Subcutaneous abdominal adipose tissue (tissue), 5 donors: Measurements from ENCODE around the gene DPP6.
A peak's percentile ranks its signal among the peaks of the same experiment; 100 is the strongest.

Experiments
- H3K27ac ChIP-seq: one replicate; pipeline ENCODE4 v1.7.0; 2013; ENCODE audit warnings: low read depth, mild to moderate bottlenecking, inconsistent platforms, low read length, moderate library complexity
- H3K27me3 ChIP-seq, 5 donors: one replicate each; pipeline ENCODE4 v1.7.0; 2013; ENCODE audit warnings: low read length in 5 of 5, inconsistent platforms in 1 of 5; ENCODE audit not compliant: control insufficient read depth in 5 of 5, insufficient read depth in 4 of 5
- H3K36me3 ChIP-seq, 5 donors: one replicate each; pipeline ENCODE4 v1.7.0; 2013; ENCODE audit warnings: low read length in 5 of 5; ENCODE audit not compliant: control insufficient read depth in 5 of 5, insufficient read depth in 5 of 5
- H3K4me1 ChIP-seq, 5 donors: one replicate each; pipeline ENCODE4 v1.7.0; 2013; ENCODE audit warnings: low read length in 5 of 5, mild to moderate bottlenecking in 3 of 5, moderate library complexity in 1 of 5; ENCODE audit not compliant: control insufficient read depth in 5 of 5, insufficient read depth in 5 of 5
- H3K4me3 ChIP-seq, 5 donors: one replicate each; pipeline ENCODE4 v1.7.0; 2013; ENCODE audit warnings: low read length in 5 of 5, low read depth in 1 of 5
- H3K9ac ChIP-seq, 5 donors: one replicate each; pipeline ENCODE4 v1.7.0; 2013; ENCODE audit warnings: low read length in 5 of 5, mild to moderate bottlenecking in 4 of 5, moderate library complexity in 3 of 5
- H3K9me3 ChIP-seq, 5 donors: one replicate each; pipeline ENCODE4 v1.7.0; 2013; ENCODE audit warnings: low read length in 5 of 5; ENCODE audit not compliant: control insufficient read depth in 5 of 5
- donor health status: healthy.
- donor health status: healthy.
- donor health status: healthy.
- donor health status: healthy.
- donor health status: healthy.

Gene DPP6

DNA sequence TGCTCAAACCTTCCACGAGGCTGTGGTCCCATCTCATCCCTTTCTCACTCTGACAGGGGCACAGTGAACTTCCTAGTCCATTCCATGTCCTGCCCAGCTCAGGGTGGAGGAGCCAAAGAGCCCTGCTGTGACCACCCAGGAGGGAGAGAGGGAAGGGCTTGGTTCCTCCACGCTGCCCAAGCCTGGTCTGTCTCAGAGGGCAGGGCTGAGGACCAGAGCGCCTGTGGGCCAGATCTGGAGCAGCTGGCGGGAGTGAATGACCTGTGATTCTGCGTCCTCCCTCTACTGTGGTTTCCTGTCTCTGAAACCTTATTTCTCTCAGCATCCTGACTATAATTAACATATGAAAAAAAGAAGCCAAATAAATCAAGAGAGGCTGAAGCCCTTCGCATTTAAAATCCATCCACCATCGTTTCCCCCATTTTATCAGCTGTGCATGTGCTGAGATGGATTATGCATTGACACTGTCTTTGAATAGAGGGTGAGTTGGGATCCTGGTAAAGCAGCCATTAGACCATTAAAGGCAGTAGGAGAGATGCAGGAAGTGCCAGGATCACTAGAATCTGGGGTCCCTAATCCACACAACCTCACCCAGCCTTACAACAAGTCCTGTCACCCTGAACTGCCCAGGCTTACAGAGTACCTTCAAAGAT lies 165.6 kb downstream of the DPP6 start:
- Histone ChIP-seq H3K9me3 (peaks cover 0 to 1% (median 0%) of the 10 kb centered on the region in 5 donors), H3K27ac (no peak overlapping the region), H3K27me3 (no peaks in the 10 kb centered on the region), H3K9ac (no peak overlapping the region), H3K4me3 (no peak overlapping the region), H3K36me3 (no peaks in the 10 kb centered on the region), H3K4me1 (no peaks in the 10 kb centered on the region)

DNA sequence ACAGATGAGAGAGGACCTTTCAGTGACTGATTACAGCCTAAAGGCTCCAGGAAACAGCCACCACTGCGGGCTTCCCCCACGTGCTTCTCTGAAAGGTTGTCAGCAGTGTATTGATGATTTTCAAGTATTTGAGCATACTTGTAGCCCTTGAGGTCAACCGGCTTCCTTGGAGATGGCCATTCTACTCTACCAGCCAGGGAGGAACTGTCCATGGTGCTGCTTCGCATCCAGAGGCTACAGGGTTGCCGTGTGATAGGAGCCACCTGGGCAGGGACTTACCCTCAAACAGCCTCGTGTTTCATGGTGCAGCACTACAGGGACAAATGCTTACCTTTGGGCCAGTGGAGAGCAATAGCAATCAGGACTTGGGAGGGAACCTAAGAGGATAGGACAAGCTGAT lies 179.5 kb downstream of the DPP6 start:
- Histone ChIP-seq H3K27me3 (no peaks in the 10 kb centered on the region), H3K4me3 (no peak overlapping the region), H3K9ac (no peak overlapping the region), H3K9me3 (peaks cover 0 to 23% (median 2%) of the 10 kb centered on the region in 5 donors), H3K27ac (no peak overlapping the region), H3K36me3 (no peaks in the 10 kb centered on the region), H3K4me1 (no peaks in the 10 kb centered on the region)

DNA sequence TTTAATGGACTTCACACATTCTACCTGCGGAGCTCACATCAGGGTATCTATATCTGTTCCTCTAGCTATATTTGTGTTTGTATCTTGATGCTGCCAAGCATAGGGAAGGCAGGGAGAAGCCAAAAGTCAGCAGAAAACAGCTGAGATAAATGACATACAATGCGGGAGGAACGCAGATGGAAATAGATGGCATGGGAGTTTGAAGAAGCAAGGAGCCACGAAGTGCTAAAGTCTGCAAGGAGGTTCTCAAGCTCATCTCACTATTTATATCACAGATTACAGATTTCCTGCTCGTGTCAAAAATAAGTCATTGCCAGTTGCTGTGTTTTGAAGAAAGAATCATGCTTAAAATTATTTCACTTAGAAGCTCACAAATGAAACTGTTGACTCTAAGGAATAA lies 180.5 kb downstream of the DPP6 start:
- H3K9me3 ChIP-seq: peaks cover 0 to 27% (median 2%) of the 10 kb centered on the region in 5 donors
- H3K36me3 ChIP-seq: no peaks in the 10 kb centered on the region
- H3K4me1 ChIP-seq: no peaks in the 10 kb centered on the region
- H3K27me3 ChIP-seq: no peaks in the 10 kb centered on the region
- H3K9ac ChIP-seq: no peak overlapping the region
- H3K27ac ChIP-seq: no peak overlapping the region
- H3K4me3 ChIP-seq: no peak overlapping the region

DNA sequence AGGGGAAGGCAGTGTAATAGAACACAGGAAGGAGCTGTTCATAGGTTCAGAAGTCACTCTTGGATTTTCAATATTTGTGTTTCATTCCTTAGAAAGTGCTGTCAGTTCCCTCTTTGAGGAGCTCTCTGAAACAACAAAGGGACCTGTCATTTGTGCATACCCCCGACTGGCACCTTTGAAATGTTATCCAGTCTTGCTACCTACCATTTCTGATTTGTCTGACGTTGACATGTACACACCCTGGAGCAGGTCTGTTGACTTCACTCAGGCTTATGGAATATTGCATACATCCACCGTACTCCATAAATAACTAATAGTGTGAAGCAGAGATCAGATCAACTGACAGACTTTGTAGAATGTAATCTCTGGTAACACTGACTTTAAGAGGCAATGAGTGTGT lies 189.8 kb downstream of the DPP6 start:
- Histone ChIP-seq H3K27me3 (no peaks in the 10 kb centered on the region), H3K4me3 (no peak overlapping the region), H3K36me3 (no peaks in the 10 kb centered on the region), H3K9me3 (peaks cover 0 to 17% (median 10%) of the 10 kb centered on the region in 5 donors), H3K9ac (no peak overlapping the region), H3K27ac (no peak overlapping the region), H3K4me1 (no peaks in the 10 kb centered on the region)

DNA sequence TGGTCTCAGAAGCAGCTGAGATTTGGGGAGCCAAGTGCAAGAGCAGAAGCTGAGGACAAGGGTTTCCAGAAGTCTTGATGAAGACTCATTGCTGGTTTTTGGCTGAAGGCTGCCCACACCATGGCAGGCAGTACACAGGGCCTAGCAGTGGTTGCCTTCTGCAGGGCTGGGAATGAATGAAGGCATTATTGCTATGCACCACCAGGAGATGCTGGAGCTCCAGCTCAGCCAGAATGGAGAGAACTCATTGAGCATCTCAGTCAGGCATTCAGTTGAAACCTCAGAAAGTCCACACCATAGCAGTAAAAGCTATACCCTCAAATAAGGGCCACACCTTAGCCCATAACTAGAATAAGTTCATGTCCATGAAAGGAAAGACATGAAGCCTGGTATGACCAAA lies 190.5 kb downstream of the DPP6 start:
- Histone ChIP-seq H3K9me3 (peaks cover 0 to 15% (median 10%) of the 10 kb centered on the region in 5 donors), H3K36me3 (no peaks in the 10 kb centered on the region), H3K4me3 (peak overlapping the region in 1 of 5 donors; percentile 3), H3K27me3 (no peaks in the 10 kb centered on the region), H3K4me1 (no peaks in the 10 kb centered on the region), H3K9ac (no peak overlapping the region), H3K27ac (no peak overlapping the region)

DNA sequence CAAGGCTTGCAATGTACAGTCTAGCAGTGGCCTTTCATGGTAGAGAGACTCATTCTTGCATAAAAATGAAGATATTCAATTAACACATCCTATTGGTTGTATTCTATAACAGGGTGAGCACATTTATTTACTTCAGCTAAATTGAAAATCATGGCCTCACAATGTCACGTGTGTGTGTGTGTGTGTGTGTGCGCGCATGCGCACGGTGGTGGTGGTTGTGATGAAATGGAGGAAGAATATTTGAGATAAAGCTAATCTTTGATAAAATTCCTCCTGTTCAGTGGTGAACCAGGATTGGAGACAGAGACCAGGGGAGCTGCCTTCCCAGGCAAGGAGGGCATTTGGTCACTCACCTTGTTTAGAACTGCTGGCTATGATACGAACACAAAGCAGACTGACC lies 199.8 kb downstream of the DPP6 start:
- Histone ChIP-seq H3K9me3 (peaks cover 0 to 3% (median 0%) of the 10 kb centered on the region in 5 donors), H3K4me3 (no peak overlapping the region), H3K36me3 (no peaks in the 10 kb centered on the region), H3K27me3 (peaks cover 0 to 6% (median 0%) of the 10 kb centered on the region in 5 donors), H3K9ac (no peak overlapping the region), H3K4me1 (no peaks in the 10 kb centered on the region), H3K27ac (no peak overlapping the region)

DNA sequence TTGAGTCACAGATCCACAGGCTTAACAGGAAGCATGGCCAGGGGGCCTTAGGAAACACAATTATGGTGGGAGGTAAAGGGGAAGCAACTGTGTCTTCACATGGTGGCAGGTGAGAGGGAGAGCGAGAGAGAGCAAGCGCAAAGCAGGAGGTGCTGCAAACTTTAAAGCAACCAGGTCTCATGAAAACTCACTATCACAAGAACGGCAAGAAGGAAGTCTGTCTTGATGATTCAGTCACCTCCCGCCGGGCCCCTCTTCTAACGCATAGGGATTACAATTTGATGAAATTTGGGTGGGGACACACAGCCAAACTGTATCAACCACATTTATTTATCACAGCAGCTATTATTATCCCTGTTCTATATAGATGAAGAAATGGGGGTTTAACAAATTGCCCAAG lies 201.6 kb downstream of the DPP6 start:
- no peak overlapping the region for H3K4me3 ChIP-seq
- H3K27ac ChIP-seq: no peak overlapping the region
- no peak overlapping the region for H3K9ac ChIP-seq
- H3K9me3 ChIP-seq: peaks cover 0 to 3% (median 0%) of the 10 kb centered on the region in 5 donors
- no peaks in the 10 kb centered on the region for H3K36me3 ChIP-seq
- peaks cover 0 to 6% (median 0%) of the 10 kb centered on the region in 5 donors for H3K27me3 ChIP-seq
- no peaks in the 10 kb centered on the region for H3K4me1 ChIP-seq

DNA sequence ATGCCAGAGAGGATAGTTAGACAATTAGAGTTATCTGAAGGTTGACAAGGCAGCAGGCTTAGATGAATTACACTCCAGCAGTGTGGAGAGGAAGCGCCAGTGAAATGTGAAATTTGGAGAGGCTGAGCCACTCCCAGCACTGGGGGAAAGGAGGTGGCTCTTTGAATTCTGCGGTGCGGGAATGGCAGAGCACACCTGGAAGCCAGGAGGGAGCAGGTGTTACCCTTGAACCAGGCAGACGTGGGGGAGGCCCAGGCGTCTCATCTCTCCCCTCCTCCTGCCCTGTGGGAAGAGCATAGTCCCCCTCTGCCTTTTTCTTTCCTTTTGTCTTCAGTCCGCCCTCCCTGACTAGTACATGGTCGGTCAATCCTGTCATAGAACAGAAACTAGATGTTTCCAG lies 203.1 kb downstream of the DPP6 start:
- H3K36me3 ChIP-seq: no peaks in the 10 kb centered on the region
- no peak overlapping the region for H3K4me3 ChIP-seq
- no peak overlapping the region for H3K9ac ChIP-seq
- H3K27me3 ChIP-seq: peaks cover 0 to 6% (median 3%) of the 10 kb centered on the region in 5 donors
- H3K27ac ChIP-seq: no peak overlapping the region
- no peaks in the 10 kb centered on the region for H3K4me1 ChIP-seq
- peaks cover 0 to 9% (median 0%) of the 10 kb centered on the region in 5 donors for H3K9me3 ChIP-seq

DNA sequence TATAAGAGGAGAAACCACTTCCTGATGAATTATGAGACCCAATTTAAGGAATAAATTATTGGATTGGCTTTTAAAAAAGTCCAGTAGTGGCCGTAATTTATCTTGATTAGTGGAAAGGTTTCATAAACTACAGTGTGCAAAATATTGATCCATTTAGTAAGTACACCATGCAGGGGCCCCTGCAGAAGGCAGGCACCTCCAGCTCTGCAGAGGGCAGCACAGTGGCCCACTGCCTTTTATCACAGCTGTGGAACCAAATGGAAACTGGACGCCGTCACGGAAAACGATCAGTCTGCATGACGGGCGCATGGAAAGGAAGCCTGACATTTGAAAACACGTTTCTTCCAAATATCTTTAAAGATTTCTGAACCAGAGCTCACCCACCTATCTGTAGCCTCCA lies 204.0 kb downstream of the DPP6 start:
- no peak overlapping the region for H3K27ac ChIP-seq
- H3K4me3 ChIP-seq: no peak overlapping the region
- H3K36me3 ChIP-seq: no peaks in the 10 kb centered on the region
- peaks cover 0 to 9% (median 0%) of the 10 kb centered on the region in 5 donors for H3K9me3 ChIP-seq
- no peaks in the 10 kb centered on the region for H3K4me1 ChIP-seq
- H3K27me3 ChIP-seq: peaks cover 0 to 6% (median 3%) of the 10 kb centered on the region in 5 donors
- H3K9ac ChIP-seq: no peak overlapping the region

DNA sequence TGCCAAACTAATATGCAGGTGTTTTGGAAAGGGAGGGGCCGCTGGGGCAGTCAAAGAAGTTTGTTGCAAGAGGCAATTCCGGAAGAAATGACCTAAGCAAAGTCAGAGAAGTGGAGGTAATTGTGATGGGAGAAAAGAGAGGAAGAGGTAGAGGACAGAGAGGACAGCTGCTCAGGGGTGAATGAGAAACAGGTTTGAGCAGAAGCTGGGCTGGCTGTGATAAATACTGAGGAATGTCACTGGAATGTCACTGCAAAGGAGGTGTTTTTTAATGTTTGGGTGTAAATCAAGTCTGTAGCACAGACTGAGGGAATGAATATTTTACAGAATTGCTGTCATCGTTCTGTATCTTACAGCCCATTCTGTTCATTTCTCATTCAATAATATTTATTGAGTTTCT lies 207.2 kb downstream of the DPP6 start:
- H3K27me3 ChIP-seq: peaks cover 0 to 6% (median 3%) of the 10 kb centered on the region in 5 donors
- H3K36me3 ChIP-seq: no peaks in the 10 kb centered on the region
- H3K4me1 ChIP-seq: no peaks in the 10 kb centered on the region
- H3K9ac ChIP-seq: no peak overlapping the region
- H3K27ac ChIP-seq: no peak overlapping the region
- peaks cover 0 to 7% (median 2%) of the 10 kb centered on the region in 5 donors for H3K9me3 ChIP-seq
- H3K4me3 ChIP-seq: no peak overlapping the region
